ENCODE measurements around the gene MYBPH.

MYBPH gene

DNA sequence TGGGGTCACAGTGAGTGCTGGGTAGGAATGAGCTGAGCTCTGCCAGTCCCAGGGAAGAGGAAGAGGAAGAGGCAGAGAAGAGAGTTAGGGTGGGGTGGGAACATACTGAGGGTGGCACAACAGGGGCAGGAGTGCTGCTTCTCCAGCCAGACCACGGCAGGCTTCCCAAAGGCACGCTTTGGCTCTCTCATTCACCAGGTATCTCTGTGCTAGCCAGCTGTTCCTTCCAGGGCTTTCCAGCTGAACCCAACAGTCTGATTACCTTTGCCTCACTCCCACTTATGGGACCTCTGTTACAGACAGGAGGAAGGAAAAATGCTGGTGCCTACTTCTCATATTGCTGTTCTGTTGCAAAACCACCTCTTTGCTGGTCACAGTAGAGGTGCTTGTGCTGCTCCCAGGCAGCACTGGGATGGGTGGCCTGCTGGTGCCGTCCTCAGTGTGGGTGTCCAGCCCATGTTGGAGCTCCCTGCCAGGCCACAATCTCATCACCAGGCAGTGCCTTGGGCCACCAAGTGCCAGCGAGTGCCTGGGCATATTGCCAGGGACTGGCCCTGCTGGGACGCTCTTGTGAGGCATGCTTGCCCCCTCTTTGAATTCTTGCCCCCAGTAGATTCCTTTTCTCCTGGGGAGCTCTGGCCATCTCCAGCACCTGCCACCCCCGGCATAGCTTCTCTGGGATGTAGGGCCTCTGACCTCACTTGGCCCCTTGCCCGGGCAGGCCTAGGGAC lies 46.0 kb downstream of the MYBPH start:
- DNase-seq (ENCODE audit: low read depth): no peak

DNA sequence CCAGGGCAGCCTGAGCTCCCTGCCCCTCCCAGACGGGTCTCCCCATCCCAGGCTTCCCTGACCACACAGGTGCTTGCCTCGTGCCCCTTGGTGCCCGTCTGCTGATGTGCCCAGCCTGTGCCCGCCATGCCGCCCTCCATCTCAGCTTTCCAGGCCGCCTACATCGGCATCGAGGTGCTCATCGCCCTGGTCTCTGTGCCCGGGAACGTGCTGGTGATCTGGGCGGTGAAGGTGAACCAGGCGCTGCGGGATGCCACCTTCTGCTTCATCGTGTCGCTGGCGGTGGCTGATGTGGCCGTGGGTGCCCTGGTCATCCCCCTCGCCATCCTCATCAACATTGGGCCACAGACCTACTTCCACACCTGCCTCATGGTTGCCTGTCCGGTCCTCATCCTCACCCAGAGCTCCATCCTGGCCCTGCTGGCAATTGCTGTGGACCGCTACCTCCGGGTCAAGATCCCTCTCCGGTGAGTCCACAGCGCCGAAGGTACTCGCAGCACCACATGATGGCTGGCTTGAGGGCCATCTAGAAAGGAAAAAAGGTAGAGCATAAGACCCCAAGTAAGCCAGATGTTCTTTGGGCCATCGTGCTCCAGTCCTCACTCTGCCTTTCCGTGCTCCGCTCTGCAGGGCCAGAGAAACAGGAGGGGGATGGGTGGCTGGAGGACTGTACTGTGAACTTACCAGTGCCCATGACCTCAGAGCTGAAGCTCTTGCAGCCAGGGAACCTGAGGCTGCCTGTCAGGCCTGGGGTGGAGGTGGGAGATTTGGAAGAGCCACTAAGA lies 46.7 kb downstream of the MYBPH start:
- no peak for DNase-seq (ENCODE audit: low read depth)

DNA sequence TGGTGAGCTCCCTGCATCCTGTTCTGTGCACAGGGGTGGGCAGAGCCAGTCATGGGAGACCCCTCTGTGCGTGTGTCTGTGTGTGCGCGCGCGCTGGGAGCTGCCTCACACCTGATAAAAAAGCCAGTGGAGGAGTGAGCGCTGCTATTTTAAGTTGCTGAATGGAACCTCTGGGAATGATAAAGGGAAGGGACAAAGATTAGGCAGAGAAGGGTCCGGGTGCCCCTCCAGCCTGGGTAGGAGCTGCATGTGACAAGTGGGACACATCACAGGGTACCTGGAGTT lies 47.3 kb downstream of the MYBPH start:
- DNase-seq (ENCODE audit: low read depth): no peak

DNA sequence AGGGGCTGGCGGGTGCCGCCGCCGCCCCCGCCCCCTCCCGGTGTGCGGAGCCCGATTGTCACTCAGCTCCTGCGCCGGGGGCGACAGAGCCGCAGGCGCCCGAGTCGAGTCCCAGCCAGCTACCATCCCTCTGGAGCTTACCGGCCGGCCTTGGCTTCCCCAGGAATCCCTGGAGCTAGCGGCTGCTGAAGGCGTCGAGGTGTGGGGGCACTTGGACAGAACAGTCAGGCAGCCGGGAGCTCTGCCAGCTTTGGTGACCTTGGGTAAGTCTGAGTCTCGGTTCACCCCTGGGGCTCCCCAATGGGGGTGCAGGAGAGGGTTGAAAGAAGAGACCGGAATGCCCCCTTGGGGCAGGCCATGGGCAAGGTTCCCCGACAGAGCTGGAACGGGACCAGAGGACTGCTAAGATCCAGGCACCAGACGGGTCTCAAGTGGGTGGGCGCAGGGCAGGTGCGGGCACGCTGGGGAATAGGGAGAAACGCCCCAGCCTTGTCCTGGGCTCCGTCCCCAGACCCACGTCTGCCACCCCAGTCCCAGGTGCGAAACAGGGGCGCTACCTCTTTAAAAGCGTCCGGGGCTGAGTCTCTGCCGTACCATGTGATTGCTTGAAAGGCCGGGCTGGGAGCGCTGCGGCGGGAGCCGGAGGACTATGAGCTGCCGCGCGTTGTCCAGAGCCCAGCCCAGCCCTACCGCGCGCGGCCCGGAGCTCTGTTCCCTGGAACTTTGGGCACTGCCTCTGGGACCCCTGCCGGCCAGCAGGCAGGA lies 47.8 kb downstream of the MYBPH start, which contains the start of gene ADORA1:
TSS of gene ADORA1 (plus strand) at position 61 of the 765 bp plus-strand sequence. CDS start 1,116 bp downstream, outside the sequence.
- no peak for DNase-seq (ENCODE audit: low read depth)

DNA sequence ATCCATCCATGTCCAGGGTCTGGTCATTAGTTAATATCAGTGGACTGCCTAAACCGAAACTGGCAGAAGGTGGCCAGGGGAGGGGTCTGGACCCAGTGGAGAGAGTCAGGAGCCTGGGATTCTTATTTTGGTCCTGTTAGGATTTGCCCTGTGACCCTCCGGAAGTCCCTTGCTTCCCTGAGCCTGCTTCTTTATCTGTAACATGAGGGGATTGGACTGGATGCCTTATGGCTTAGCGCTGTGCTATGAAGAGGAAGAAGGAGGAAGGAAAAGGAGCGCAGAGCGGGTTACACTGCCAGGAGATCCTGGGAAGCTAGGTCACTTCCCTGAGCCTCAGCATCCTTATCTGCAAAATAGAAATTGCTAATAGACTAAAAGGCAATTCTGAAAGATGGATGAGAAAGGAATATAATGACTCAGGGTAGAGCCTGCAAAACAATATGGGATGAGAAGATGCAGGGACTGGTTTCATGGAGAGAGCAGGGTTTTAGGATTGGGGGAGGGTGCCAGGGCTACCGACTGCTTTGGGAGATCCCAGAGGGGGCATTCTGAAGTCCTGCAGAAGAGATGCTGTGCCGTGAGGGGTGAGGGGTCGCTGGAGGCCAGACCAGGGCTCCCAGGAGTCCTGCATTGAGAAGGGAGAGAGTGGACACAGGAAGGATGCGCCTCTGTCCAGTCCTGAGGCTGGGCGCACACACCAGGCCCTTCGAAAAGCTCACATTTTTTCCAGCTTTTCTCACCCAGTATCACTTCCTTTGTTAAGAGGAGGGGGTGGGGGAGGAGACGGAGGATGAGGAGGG lies 48.6 kb downstream of the MYBPH start:
- DNase-seq (ENCODE audit: low read depth): no peak

DNA sequence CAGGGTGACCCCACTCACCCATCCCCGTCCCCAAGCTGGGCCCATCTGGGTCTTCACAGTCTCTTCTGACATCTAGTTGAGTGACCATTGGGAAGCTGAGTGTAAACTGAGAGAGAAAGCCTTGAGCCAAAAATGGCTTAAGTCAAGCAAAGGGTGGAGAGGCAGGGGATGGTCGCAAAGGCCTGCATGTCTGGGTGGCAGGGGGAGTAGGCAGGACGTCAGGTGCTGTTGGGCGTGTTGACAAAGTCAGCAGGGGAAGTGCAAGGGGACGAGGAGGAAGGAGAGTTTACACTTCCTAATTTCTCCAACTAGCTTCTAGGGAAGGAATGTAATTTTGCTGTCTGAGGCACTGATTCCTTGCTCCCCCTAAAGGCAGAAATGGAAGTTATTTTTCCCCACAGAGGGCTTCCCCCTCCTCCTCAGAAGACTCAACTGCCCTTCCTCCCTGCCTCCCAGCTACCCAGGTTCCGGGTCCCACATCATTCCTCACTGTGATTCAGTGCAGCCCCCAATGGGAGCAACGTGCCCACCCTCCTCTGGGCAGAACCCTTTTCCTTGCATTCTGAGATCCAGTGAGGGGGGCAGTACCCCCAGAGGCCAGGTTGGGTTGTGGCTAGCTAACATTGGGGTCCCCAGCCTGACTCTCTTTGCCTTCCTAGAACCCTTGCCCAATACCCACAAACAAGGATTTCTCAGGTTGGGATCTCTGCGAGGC lies 49.3 kb downstream of the MYBPH start:
- no peak for DNase-seq (ENCODE audit: low read depth)

DNA sequence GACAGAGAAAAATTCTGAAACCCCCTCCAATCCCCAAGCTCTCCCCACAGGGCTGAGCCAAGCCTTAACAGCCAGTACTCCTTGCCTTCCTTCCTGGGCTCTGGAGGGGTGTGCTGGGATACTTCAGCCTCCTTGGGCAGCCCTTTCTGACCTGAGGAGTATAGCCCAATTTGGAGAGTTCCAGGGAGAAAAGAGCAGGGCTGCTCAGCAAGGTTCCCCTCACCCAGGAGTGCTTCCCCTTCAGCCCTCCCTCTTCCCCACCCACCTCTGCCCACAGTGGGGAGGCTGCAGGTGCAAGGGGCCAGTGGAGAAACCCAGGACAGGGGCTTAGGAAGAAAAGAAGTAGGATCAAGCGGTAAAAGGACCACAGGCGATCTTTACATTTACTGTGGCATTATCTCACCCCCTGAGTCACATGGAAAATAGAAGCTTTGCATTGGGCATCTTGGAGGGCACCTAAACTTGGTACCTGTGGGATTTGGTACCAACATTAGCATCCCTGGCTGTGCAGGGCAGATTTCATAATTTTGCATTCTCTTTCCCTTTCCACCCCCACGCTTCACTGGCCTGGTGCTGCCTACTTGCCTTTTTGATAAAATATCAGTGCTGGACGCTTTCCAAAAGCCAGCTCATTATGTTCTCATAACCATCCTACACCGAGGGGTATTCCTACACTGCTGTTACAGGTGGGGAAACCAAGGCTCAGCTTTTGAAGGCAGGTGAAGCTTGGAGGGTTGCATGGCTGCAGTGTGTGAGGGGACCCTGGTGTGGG lies 50.9 kb downstream of the MYBPH start:
- no peak for DNase-seq (ENCODE audit: low read depth)

DNA sequence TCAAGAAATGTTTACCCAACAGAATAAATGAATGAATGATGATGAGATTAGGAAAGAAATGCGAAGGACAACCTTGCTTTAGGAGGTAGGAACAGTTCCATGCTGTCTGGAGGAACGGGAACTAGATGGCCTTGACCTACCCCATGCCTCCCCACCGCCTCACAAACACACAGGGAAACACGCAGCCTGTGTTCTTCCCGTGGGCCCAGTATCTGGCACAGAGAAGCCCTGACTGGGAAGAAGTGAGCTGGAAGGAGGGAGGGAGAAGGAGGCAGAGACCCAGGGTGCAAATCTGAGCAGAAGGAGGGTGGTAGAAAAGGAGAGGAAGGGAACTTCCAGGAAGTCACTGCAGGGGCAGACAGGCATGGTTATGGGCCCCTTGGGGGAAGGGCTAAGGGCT lies 51.6 kb downstream of the MYBPH start:
- no peak for DNase-seq (ENCODE audit: low read depth)

DNA sequence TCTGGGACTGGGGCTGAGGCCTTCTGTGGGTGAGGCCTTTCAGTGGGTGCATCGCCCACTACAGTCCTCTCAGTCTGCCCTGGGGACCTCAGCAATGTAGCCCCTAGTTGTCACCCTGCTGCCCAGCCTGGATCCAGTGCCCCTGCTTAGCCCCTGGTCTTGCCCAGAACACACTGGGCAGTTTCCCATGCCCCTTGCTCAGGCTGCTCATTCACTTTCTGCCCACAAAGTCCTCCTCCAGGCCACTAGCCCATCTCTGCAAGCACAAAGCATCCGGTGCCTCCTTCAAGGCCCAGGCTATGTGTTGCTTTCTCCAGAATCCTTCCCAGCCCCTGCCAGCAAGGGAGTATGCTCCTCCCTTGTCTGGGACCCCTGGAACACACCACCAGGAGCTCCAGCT lies 53.5 kb downstream of the MYBPH start:
- no peak for DNase-seq (ENCODE audit: low read depth)

DNA sequence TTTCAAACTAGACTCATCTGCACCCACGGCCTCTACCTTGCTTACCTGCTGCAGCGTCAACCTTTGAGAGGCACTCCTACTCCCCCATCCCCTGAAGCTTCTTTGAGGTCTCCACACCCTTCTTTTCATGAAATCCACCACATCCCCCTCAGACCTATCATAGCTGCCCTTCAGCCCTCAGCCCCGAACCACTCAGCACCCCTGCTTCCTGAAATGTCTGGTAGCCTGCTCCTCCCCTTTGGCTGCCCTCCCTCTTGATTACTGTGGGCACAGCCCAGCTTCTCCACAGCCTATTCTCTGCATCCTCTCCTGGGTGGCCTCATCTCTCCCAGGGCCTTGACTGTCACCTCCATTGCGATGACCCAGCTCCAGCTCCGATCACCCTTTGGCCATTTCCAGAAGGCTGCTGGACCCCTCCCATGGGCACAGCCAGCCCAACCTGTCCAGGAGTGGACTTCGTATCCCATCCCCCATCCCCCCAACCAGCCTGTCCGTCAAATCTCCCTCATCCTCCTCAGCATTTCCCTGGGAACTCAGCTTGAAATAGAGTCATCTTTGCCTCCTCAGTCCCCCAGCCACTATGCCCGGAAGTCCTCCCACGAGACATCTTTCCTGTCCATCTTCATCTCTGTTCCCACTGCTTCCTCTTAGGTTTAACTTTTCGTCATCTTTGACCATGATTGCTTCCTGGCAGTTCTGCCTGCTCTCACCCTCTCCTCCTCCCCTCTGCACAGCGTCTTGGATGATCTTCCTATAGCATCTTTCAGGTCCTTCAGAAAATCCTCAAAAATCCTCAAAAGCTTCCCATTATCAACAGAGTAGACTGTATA lies 54.2 kb downstream of the MYBPH start:
- no peak for DNase-seq (ENCODE audit: low read depth)

DNA sequence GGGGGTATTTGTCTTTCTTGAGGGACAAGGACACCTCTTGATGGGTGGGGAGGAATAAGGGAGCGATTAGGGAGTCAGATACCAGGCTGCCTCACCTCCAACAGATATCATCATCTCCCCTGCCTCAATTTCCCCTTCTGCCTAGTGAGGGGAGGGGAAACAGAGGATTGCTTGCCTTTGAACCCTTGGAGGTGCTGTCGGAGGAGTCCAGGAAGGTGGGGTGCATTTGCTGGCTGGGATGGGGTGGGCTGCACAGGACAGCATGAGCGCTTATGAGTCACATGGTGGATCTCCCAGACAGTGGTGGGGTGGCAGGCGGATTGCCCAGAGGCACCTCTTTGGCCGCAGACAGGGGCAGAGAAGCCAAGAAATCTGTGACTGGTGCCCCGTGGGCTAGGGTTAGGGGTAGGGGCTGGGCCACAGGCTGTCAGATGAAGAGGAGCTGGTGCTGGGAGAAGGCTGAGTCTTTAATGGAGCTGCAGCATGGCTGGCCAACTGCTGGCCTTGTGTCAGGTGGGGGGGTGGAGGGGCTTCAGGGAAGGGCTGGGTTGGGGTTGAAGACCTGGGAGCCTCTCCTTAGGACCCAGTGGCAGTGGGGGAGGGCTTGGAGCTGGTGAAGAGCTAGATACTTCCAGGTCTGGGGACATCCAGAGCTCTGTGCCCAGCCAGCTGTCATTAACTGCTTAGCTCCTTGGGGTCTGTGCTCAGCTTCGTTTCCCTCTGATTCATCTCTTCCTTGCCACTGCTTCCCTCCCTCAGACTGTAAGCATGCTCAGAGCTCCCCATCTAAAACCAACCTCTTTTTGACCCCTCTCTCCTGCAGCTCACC lies 55.1 kb downstream of the MYBPH start:
- DNase-seq (ENCODE audit: low read depth): no peak

Data from activated T-cell treated with anti-CD3 and anti-CD28 coated beads for 24 hours (primary cell).